Panc1 (cell line): ENCODE results near the gene ZNF362. TPM values are rescaled to one million over a fixed set of nuclear protein-coding genes. Genes with fewer than 3 reads are reported as not detected.
A peak's percentile ranks its signal among the peaks of the same experiment; 100 is the strongest.

Experiments used
- ATAC-seq: fragments of 200-7000 bp; cut with Tn5 transposase; 2 replicates; pipeline ENCODE4 v1.9.1; 2020; ENCODE audit warnings: mild to moderate bottlenecking, moderate library complexity
- BruUV-seq: library from RNA; stranded (reverse); fragments of 400-500 nt; replicated peaks from 2 replicates; lab custom pipeline; 2021; lab: Mats Ljungman, UMichigan
- CTCF ChIA-PET: fragments of 300-600 bp; sonication (Branson Sonifier 250); formaldehyde crosslinking; loops from one replicate; lab custom pipeline; 2022; ENCODE audit warnings: antibody characterized with exemption; lab: Charles Lee
- POLR2A ChIA-PET: fragments of 300-600 bp; sonication (Branson Sonifier 250); formaldehyde crosslinking; loops from one replicate; lab custom pipeline; 2022; ENCODE audit warnings: antibody characterized with exemption; lab: Charles Lee
- DNase-seq: peaks from one replicate; pipeline ENCODE4 v3.0.0-alpha.2; 2010; ENCODE audit warnings: low read depth, low spot score
- H3K27ac ChIP-seq: 2 replicates; pipeline ENCODE4 v1.5.1; 2011; ENCODE audit warnings: mild to moderate bottlenecking, low read length, inconsistent platforms
- H3K27me3 ChIP-seq: fragments of 200-500 bp; sonication (Bioruptor generic); 2 replicates; pipeline ENCODE4 v1.6.0; 2014; ENCODE audit warnings: low read length, inconsistent platforms; ENCODE audit not compliant: control insufficient read depth, insufficient read depth
- H3K36me3 ChIP-seq: fragments of 200-500 bp; sonication (Bioruptor generic); 2 replicates; pipeline ENCODE4 v1.5.1; 2014; ENCODE audit warnings: inconsistent platforms, mild to moderate bottlenecking, low read length, moderate library complexity; ENCODE audit not compliant: control insufficient read depth, insufficient read depth
- H3K4me1 ChIP-seq: 2 replicates; pipeline ENCODE4 v1.5.1; 2011; ENCODE audit warnings: inconsistent platforms, mild to moderate bottlenecking, low read length, moderate library complexity; ENCODE audit not compliant: control insufficient read depth, insufficient read depth
- H3K4me3 ChIP-seq, 2 experiments: 2 replicates each; pipeline ENCODE4 v1.5.1; 2011 to 2012; ENCODE audit warnings: low read depth in 2 of 2, low read length in 2 of 2, mild to moderate bottlenecking in 2 of 2, inconsistent platforms in 1 of 2, moderate library complexity in 1 of 2
- H3K9me3 ChIP-seq: fragments of 200-500 bp; sonication (Bioruptor generic); 2 replicates; pipeline ENCODE4 v1.5.1; 2014; ENCODE audit warnings: low read depth, mild to moderate bottlenecking, inconsistent platforms, low read length, moderate library complexity; ENCODE audit not compliant: control insufficient read depth, insufficient read depth
- CTCF ChIP-seq: fragments of 450-650 bp; IDR thresholded peaks from 2 replicates; pipeline ENCODE4 v1.5.1; 2017; ENCODE audit warnings: mild to moderate bottlenecking
- POLR2AphosphoS5 ChIP-seq: IDR thresholded peaks from 2 replicates; pipeline ENCODE4 v1.6.1; 2012; ENCODE audit warnings: mild to moderate bottlenecking, low read depth, low read length, moderate library complexity
- REST ChIP-seq, 2 experiments: IDR thresholded peaks; 2 replicates each; pipeline ENCODE4 v1.6.1; 2011 to 2012; ENCODE audit warnings: low read depth in 2 of 2, control low read depth in 1 of 2, low read length in 1 of 2, mild to moderate bottlenecking in 1 of 2, moderate library complexity in 1 of 2; ENCODE audit not compliant: insufficient read depth in 1 of 2
- SIN3A ChIP-seq: IDR thresholded peaks from 2 replicates; pipeline ENCODE4 v1.6.1; 2012; ENCODE audit warnings: low read depth, mild to moderate bottlenecking, low read length, moderate library complexity, borderline replicate concordance; ENCODE audit not compliant: insufficient read depth
- TCF7L2 ChIP-seq: IDR thresholded peaks from 2 replicates; pipeline ENCODE4 v1.6.1; 2011; ENCODE audit warnings: mild to moderate bottlenecking, low read depth, low read length, inconsistent platforms
- in situ Hi-C: cut with HindIII; loops from 2 replicates; pipeline ENCODE4 v1.10.0; 2016; ENCODE audit warnings: low sequenced_read_pairs, low pct_unique_long_range_greater_than_20kb
- intact Hi-C: fragments of 100-400 bp; cut with micrococcal nuclease; formaldehyde crosslinking; loops from one replicate; pipeline ENCODE4 v1.10.0; 2022; ENCODE audit not compliant: unreplicated experiment
- total RNA-seq: library from RNA; stranded (reverse); gene quantifications from one replicate; pipeline ENCODE4 v1.2.1, GENCODE V29; 2021; ENCODE audit not compliant: unreplicated experiment

The ZNF362 gene
- total RNA-seq, 1 experiment from 2014 or later = 17.5 TPM

DNA sequence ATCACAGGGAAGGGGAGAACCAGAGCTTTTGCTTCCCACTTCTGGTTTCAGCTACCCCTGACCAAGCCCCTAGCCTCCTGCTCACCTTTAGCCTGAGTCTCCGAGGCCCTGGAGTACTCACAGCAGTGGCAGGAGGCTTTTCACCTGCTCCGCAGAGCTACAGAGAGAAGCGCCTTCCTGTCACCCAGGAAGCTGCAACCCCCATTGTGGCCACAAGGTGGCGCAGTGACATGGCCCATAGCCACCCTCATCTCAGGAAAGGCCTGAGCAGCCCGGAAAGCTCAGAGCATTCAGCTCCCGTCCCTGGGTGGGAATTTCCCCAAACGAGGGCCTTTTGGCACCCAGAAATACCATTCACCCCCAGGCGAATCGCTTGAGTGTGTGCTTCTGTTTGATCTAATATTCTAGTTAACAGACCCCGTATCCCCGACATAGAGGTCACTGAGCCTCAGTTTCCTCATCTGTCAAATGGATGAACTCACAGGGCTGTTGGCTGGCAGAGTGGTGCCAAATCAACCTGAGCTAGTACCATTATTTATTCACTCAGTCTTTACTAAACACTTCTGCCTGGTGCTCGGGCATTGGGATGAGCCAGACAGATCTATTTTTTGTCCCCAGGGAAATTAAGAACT, 39.3 kb downstream of the ZNF362 start:
- ChIA-PET POLR2A (no interaction called here), CTCF (interaction anchor here (0.5 to 1.7 kb wide), 16 partner anchors 20 to 317 kb away, joined by 3 to 20 read pairs (median 3); partner anchors contain the start of gene A3GALT2)
- TF ChIP-seq REST (IDR thresholded peaks at IDR 0.05; ENCODE audit: insufficient read depth in 1 of 2, low read depth in 2 of 2, low read length in 1 of 2) (no peak), CTCF (peak; percentile 96)
- no peak overlapping the region for H3K4me3 ChIP-seq
- H3K27ac ChIP-seq = no peak overlapping the region
- ATAC-seq (peak; percentile 94), DNase-seq (peak; percentile 81)
- in situ Hi-C loops (no loop called here), intact Hi-C loops (loop anchor here (1.0 to 10.0 kb wide), 3 partner anchors 67 to 162 kb away; no protein-coding TSS in a partner anchor)
- H3K36me3 ChIP-seq = no peaks in the 10 kb centered on the region
- no peaks in the 10 kb centered on the region for H3K27me3 ChIP-seq
- no TSS peak for BruUV-seq
- H3K9me3 ChIP-seq = no peaks in the 10 kb centered on the region
- H3K4me1 ChIP-seq = 0 out of 2 replicates have a peak, but pooled peaks cover 3% of the 10 kb centered on the region

DNA sequence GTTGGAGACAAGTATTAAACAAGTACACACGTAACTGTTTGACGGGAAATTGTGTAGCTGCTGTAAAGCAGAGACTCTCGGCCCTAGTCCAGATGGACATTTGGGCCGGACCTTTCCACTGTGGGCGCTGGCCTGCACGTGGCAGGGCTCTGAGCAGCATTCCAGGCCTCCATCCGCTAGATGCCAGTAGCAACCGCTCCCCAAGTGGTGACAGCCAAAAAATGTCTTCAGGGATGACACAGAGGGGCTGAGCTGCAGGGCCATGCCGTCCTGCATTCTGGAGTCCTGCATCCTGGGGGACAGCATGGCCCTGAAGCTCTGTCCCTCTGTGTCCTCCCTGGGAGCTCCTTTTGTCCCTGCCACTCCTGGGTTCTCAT, 39.8 kb downstream of the ZNF362 start:
- TF ChIP-seq REST (IDR thresholded peaks at IDR 0.05; ENCODE audit: insufficient read depth in 1 of 2, low read depth in 2 of 2, low read length in 1 of 2) = no peak
- no peak for TF ChIP-seq TCF7L2
- TF ChIP-seq CTCF = no peak
- TF ChIP-seq SIN3A = no peak
- TF ChIP-seq POLR2AphosphoS5 = no peak
- Histone ChIP-seq H3K27me3 (no peaks in the 10 kb centered on the region), H3K27ac (no peak overlapping the region), H3K4me3 (no peak overlapping the region), H3K4me1 (0 out of 2 replicates have a peak, but pooled peaks cover 3% of the 10 kb centered on the region), H3K36me3 (no peaks in the 10 kb centered on the region), H3K9me3 (no peaks in the 10 kb centered on the region)
- ATAC-seq (no peak), DNase-seq (no peak)
- intact Hi-C loops = loop anchor here (5.0 to 10.0 kb wide), 2 partner anchors 81 to 161 kb away; no protein-coding TSS in a partner anchor
- no TSS peak for BruUV-seq
- ChIA-PET CTCF (interaction anchor here (0.5 to 1.7 kb wide), 13 partner anchors 25 to 317 kb away, joined by 3 to 20 read pairs (median 3); partner anchors contain the start of gene A3GALT2), POLR2A (no interaction called here)
- in situ Hi-C loops = no loop called here
